HEK293 (cell line): ENCODE data around the gene SYCN.

Source experiments
- CTCF ChIA-PET: fragments of 350-600 bp; formaldehyde crosslinking; extraction: SDS; loops from one replicate; lab custom pipeline; 2021; ENCODE audit warnings: antibody characterized with exemption; lab: Yijun Ruan, JAX
- POLR2A ChIA-PET: fragments of 300-600 bp; formaldehyde crosslinking; extraction: SDS; loops from one replicate; lab custom pipeline; 2020; ENCODE audit warnings: antibody characterized with exemption, inconsistent platforms; lab: Yijun Ruan, JAX
- H3K27ac ChIP-seq: fragments of 200-500 bp; sonication (Bioruptor generic); 2 replicates; pipeline ENCODE4 v1.5.1; 2014; ENCODE audit warnings: low read depth, low read length, control low read depth, inconsistent platforms; ENCODE audit errors: extremely low read depth
- H3K36me3 ChIP-seq, 2 experiments: fragments of 200-500 bp in 1 of 2; sonication (Bioruptor generic) in 1 of 2; 1 replicate in 1 of 2; 2 replicates in 1 of 2; pipeline ENCODE4 v1.5.1; 2014 to 2017; ENCODE audit warnings: inconsistent platforms in 2 of 2, low read length in 2 of 2; ENCODE audit not compliant: control insufficient read depth in 2 of 2, insufficient read depth in 1 of 2
- H3K4me1 ChIP-seq: fragments of 200-500 bp; sonication (Bioruptor generic); 2 replicates; pipeline ENCODE4 v1.5.1; 2014; ENCODE audit warnings: mild to moderate bottlenecking, low read length, inconsistent platforms; ENCODE audit not compliant: control insufficient read depth, insufficient read depth
- H3K4me3 ChIP-seq: 2 replicates; pipeline ENCODE4 v1.5.1; 2011; ENCODE audit warnings: low read depth, mild to moderate bottlenecking, control low read depth, low read length, moderate library complexity
- H3K9me3 ChIP-seq: fragments of 200-500 bp; sonication (Bioruptor generic); 2 replicates; pipeline ENCODE4 v1.5.1; 2014; ENCODE audit warnings: low read depth, low read length, inconsistent platforms; ENCODE audit not compliant: control insufficient read depth, insufficient read depth
- KLF16 ChIP-seq: fragments of 450-650 bp; formaldehyde crosslinking; IDR thresholded peaks from 2 replicates; pipeline ENCODE4 v1.5.1; 2017; ENCODE audit warnings: missing biosample characterization, missing genetic modification characterization
- MEIS1 ChIP-seq: sonication (generic); formaldehyde crosslinking; IDR thresholded peaks from 2 replicates; pipeline ENCODE4 v1.8.1; 2022; ENCODE audit warnings: missing genetic modification reagents, mild to moderate bottlenecking, borderline replicate concordance
- ZBTB20 ChIP-seq: fragments of 450-650 bp; formaldehyde crosslinking; IDR thresholded peaks from 2 replicates; pipeline ENCODE4 v1.5.1; 2016; ENCODE audit warnings: missing biosample characterization, missing genetic modification characterization
- ZFP41 ChIP-seq: fragments of 450-650 bp; formaldehyde crosslinking; IDR thresholded peaks from 2 replicates; pipeline ENCODE4 v1.5.1; 2016; ENCODE audit warnings: missing biosample characterization, missing genetic modification characterization, borderline replicate concordance
- ZNF112 ChIP-seq: fragments of 450-650 bp; formaldehyde crosslinking; IDR thresholded peaks from 2 replicates; pipeline ENCODE4 v1.5.0; 2017; ENCODE audit warnings: missing biosample characterization, missing genetic modification characterization
- ZNF146 ChIP-seq: fragments of 450-650 bp; formaldehyde crosslinking; IDR thresholded peaks from 2 replicates; pipeline ENCODE4 v1.5.1; 2016; ENCODE audit warnings: missing biosample characterization, missing genetic modification characterization
- ZNF174 ChIP-seq: fragments of 450-650 bp; formaldehyde crosslinking; IDR thresholded peaks from 2 replicates; pipeline ENCODE4 v1.5.0; 2017; ENCODE audit warnings: missing biosample characterization, mild to moderate bottlenecking, missing genetic modification characterization
- ZNF248 ChIP-seq: fragments of 450-650 bp; formaldehyde crosslinking; IDR thresholded peaks from 2 replicates; pipeline ENCODE4 v1.5.1; 2017; ENCODE audit warnings: missing biosample characterization, missing genetic modification characterization
- ZNF266 ChIP-seq: fragments of 450-650 bp; formaldehyde crosslinking; IDR thresholded peaks from 2 replicates; pipeline ENCODE4 v1.5.1; 2016; ENCODE audit warnings: missing biosample characterization, missing genetic modification characterization, low read depth
- ZNF274 ChIP-seq, 2 experiments: fragments of 200-500 bp in 1 of 2; fragments of 450-650 bp in 1 of 2; sonication (Bioruptor generic) in 1 of 2; formaldehyde crosslinking in 1 of 2; IDR thresholded peaks; 2 replicates each; pipeline versions ENCODE4 v1.5.1 to v1.6.1; 2014 to 2016; ENCODE audit warnings: borderline replicate concordance in 1 of 2, inconsistent platforms in 1 of 2, low read length in 1 of 2, missing biosample characterization in 1 of 2, missing genetic modification characterization in 1 of 2
- ZNF548 ChIP-seq: fragments of 450-650 bp; formaldehyde crosslinking; IDR thresholded peaks from 2 replicates; pipeline ENCODE4 v1.5.1; 2016; ENCODE audit warnings: missing biosample characterization, missing genetic modification characterization
- ZNF555 ChIP-seq: fragments of 450-650 bp; formaldehyde crosslinking; conservative IDR thresholded peaks from 2 replicates; pipeline ENCODE4 v1.5.1; 2017; ENCODE audit warnings: missing biosample characterization, mild to moderate bottlenecking, missing genetic modification characterization, inconsistent platforms
- ZNF768 ChIP-seq: fragments of 450-650 bp; formaldehyde crosslinking; IDR thresholded peaks from 2 replicates; pipeline ENCODE4 v1.5.1; 2018; ENCODE audit warnings: missing biosample characterization, mild to moderate bottlenecking, missing genetic modification characterization
- TF ChIP-seq, protein P1 (sequence below): fragments of 450-650 bp; formaldehyde crosslinking; IDR thresholded peaks from 2 replicates; pipeline ENCODE4 v1.5.1; 2016; ENCODE audit warnings: missing biosample characterization, missing genetic modification characterization
- TF ChIP-seq, protein P2 (sequence below): IDR thresholded peaks from 2 replicates; pipeline ENCODE4 v1.6.1; 2011; ENCODE audit warnings: mild to moderate bottlenecking, low read depth, low read length, borderline replicate concordance
- TF ChIP-seq, protein P3 (sequence below): fragments of 450-650 bp; formaldehyde crosslinking; IDR thresholded peaks from 2 replicates; pipeline ENCODE4 v1.5.1; 2016; ENCODE audit warnings: missing biosample characterization, missing genetic modification characterization
- TF ChIP-seq, protein P4 (sequence below): fragments of 450-650 bp; formaldehyde crosslinking; IDR thresholded peaks from 2 replicates; pipeline ENCODE4 v1.5.1; 2016; ENCODE audit warnings: missing biosample characterization, missing genetic modification characterization

Gene SYCN

DNA sequence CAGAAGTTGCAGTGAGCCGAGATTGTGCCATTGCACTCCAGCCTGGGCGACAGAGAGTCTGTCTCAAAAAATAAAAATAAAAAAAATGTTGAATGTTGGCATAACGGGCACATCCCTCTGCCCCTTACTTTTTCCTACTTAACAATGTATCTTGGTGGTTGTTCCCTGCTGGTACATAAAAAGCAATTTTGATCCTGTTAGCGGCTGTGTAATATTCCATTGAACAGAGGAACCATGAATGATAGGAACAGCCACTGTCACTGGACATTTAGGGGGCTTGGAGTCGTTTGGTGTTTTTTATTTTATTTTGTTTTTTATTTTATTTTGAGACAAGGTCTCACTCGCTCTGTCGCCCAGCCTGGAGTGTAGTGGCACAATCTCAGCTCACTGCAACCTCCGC is 17.7 kb downstream of the SYCN start:
- CTCF ChIA-PET = interaction anchor here (0.6 to 3.2 kb wide), 42 partner anchors 9 to 425 kb away, joined by 3 to 39 read pairs (median 4); partner anchors contain the start of genes IFNL1, PAK4 and SYCN
- POLR2A ChIA-PET = interaction anchor here (0.6 kb wide), 1 partner anchor 186 kb away, joined by 5 read pairs; no protein-coding TSS in a partner anchor
- Histone ChIP-seq H3K4me3 (no peak overlapping the region), H3K9me3 (no peaks in the 10 kb centered on the region; the same call in 1 of the 2 replicates), H3K36me3 (no peaks in the 10 kb centered on the region; a peak in 1 of 3 replicates), H3K27ac (no peak overlapping the region), H3K4me1 (0 out of 2 replicates have a peak, but pooled peaks cover 4% of the 10 kb centered on the region)
- TF ChIP-seq ZNF174 (tag by site-specific recombination) (no peak), ZNF768 (0 out of 2 replicates have a peak, but pooled peaks have one; percentile 50), ZNF548 (tag by site-specific recombination) (no peak), KLF16 (tag by site-specific recombination) (no peak), MEIS1 (no peak), ZNF146 (peak; percentile 95), ZNF555 (tag by site-specific recombination) (no peak)
- TF ChIP-seq, protein P1, sequence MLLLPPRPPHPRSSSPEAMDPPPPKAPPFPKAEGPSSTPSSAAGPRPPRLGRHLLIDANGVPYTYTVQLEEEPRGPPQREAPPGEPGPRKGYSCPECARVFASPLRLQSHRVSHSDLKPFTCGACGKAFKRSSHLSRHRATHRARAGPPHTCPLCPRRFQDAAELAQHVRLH = 0 out of 2 replicates have a peak, but pooled peaks have one; percentile 10
- TF ChIP-seq, protein P2, sequence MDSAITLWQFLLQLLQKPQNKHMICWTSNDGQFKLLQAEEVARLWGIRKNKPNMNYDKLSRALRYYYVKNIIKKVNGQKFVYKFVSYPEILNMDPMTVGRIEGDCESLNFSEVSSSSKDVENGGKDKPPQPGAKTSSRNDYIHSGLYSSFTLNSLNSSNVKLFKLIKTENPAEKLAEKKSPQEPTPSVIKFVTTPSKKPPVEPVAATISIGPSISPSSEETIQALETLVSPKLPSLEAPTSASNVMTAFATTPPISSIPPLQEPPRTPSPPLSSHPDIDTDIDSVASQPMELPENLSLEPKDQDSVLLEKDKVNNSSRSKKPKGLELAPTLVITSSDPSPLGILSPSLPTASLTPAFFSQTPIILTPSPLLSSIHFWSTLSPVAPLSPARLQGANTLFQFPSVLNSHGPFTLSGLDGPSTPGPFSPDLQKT = no peak

DNA sequence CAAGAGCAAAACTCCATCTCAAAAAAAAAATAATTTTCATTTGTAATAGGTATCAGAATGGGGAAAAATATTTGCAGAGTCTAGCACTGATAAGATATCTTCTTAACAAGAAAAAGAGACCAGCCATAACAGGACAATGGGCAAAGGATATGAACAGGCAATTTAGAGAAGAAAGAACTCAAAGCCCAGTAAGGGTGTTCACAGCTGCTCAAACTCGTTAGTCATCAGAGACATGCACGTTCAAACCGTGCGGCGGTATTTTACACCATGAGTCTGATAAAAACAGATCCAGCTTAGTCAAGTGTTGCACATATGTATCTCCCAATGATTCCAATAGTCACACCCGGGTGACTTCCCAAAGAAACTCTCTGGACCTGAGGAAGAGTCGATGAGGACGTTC is 21.0 kb downstream of the SYCN start:
- Histone ChIP-seq H3K4me1 (no peaks in the 10 kb centered on the region), H3K9me3 (no peaks in the 10 kb centered on the region; the same call in 1 of the 2 replicates), H3K4me3 (no peak overlapping the region), H3K27ac (no peak overlapping the region), H3K36me3 (peaks cover 18 to 20% of the 10 kb centered on the region in 2 experiments)
- ChIA-PET CTCF (interaction anchor here (0.6 to 1.9 kb wide), 4 partner anchors 61 to 668 kb away, joined by 3 to 8 read pairs (median 4); no protein-coding TSS in a partner anchor), POLR2A (interaction anchor here (1.3 kb wide), 1 partner anchor 9 kb away, joined by 3 read pairs; no protein-coding TSS in a partner anchor)
- TF ChIP-seq ZNF274 (IDR thresholded peaks at IDR 0.05; ENCODE audit: low read length) = no peak
- TF ChIP-seq ZNF274 (tag by site-specific recombination; IDR thresholded peaks at IDR 0.05; ENCODE audit: borderline replicate concordance) = no peak
- TF ChIP-seq, protein P3, sequence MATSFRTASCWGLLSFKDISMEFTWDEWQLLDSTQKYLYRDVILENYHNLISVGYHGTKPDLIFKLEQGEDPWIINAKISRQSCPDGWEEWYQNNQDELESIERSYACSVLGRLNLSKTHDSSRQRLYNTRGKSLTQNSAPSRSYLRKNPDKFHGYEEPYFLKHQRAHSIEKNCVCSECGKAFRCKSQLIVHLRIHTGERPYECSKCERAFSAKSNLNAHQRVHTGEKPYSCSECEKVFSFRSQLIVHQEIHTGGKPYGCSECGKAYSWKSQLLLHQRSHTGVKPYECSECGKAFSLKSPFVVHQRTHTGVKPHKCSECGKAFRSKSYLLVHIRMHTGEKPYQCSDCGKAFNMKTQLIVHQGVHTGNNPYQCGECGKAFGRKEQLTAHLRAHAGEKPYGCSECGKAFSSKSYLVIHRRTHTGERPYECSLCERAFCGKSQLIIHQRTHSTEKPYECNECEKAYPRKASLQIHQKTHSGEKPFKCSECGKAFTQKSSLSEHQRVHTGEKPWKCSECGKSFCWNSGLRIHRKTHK (tag by site-specific recombination) = no peak; the same call in 1 of the 2 replicates
- TF ChIP-seq ZNF248 = no peak
- TF ChIP-seq ZNF266 (tag by site-specific recombination) = no peak
- no peak for TF ChIP-seq ZFP41 (tag by site-specific recombination)

DNA sequence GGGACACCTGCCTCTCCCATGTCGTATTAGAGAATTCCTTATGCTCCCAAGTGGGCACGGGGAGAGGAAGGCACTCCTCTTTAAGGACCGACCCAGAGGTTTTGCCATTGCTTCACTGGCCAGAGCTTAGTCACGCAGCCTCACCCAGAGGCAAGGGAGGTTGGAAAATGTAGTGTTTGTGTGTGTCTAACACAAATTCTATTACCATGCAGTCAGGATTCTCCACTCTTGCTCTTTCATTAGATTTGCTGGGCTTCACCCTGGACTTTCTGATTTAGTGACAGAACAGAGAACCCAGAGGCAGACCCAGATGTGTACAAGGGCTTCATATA is 21.9 kb downstream of the SYCN start:
- no peaks in the 10 kb centered on the region for H3K4me1 ChIP-seq
- ChIA-PET CTCF (interaction anchor here (0.5 to 1.9 kb wide), 4 partner anchors 60 to 186 kb away, joined by 3 to 8 read pairs (median 4); no protein-coding TSS in a partner anchor), POLR2A (interaction anchor here (0.6 kb wide), 1 partner anchor 198 kb away, joined by 3 read pairs; no protein-coding TSS in a partner anchor)

More for the DNA sequence above, 21.9 kb downstream of the SYCN start:
- no peak for TF ChIP-seq ZNF112 (tag by site-specific recombination)
- TF ChIP-seq, protein P4, sequence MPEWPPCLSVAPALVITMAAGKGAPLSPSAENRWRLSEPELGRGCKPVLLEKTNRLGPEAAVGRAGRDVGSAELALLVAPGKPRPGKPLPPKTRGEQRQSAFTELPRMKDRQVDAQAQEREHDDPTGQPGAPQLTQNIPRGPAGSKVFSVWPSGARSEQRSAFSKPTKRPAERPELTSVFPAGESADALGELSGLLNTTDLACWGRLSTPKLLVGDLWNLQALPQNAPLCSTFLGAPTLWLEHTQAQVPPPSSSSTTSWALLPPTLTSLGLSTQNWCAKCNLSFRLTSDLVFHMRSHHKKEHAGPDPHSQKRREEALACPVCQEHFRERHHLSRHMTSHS (tag by site-specific recombination) = no peak
- 0 out of 2 replicates have a peak, but pooled peaks have one; percentile 8 for TF ChIP-seq ZBTB20 (tag by site-specific recombination)
- no peaks in the 10 kb centered on the region; the same call in 1 of the 2 replicates for H3K9me3 ChIP-seq
- H3K36me3 ChIP-seq = peaks cover 26 to 28% of the 10 kb centered on the region in 2 experiments
- no peak overlapping the region for H3K4me3 ChIP-seq
- H3K27ac ChIP-seq = no peak overlapping the region
